ENCODE results near the gene GANAB.
"Not testable (repeated sequence)": the region's sequence is repeated elsewhere in the genome, so short reads cannot be mapped to it uniquely, and the experiment has no call there.

GANAB gene

DNA sequence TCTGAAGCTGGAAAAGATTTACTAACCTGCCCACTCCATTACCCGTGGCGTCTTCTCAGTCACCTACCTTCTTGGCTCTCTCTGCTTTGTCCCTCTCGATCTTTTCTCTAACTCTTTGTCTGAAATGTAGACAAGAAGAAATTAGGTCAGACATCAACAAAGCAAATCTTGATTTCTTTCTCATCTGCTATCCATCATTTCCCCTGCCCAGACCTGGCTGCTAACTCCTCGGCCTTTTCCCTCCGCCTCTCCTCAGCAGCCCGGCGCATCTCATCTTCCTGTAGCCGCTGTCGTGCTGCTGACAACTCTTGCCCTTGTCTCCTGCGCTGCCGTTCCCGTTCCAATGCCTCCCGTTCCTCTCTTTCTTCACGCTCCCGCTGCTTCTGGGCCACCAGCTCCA is 31.3 kb upstream of the GANAB start:
- H3K4me2 ChIP-seq (ENCODE audit: low read length): peak overlapping the region; percentile 85
- H3K4me1 ChIP-seq (ENCODE audit: control insufficient read depth, insufficient read depth, low read length): peaks cover 32% of the 10 kb centered on the region
- H3K9me3 ChIP-seq (replicated peaks; ENCODE audit: low read length): no peaks in the 10 kb centered on the region
- H3K9ac ChIP-seq (ENCODE audit: low read depth, low read length): peak overlapping the region; percentile 96
- H3K4me3 ChIP-seq (ENCODE audit: low read length): peak overlapping the region; percentile 91
- H3K27me3 ChIP-seq (ENCODE audit: control insufficient read depth, insufficient read depth, low read length): no peaks in the 10 kb centered on the region
- H3K36me3 ChIP-seq (ENCODE audit: insufficient read depth, low read length): peaks cover 21% of the 10 kb centered on the region

DNA sequence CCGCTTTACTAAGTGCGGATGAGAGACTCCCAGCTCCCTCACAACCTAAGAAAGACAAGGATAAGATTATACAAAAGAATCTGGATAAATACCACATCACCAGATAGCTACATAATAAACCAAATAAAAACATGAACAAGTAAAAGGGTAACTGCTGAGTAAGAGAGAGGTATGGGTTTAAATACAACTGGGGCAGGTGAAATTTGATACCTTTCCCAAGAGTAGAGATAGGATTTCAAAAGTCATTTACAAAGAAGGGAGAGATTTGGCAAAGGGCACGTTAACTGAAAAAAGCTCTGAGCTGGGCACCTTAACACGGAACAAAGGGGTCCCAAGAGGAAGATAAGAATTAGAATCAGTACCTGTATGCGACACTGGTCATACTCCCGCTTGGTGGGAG is 30.7 kb upstream of the GANAB start:
- Histone ChIP-seq H3K4me2 (ENCODE audit: low read length) (peak overlapping the region; percentile 85), H3K4me3 (ENCODE audit: low read length) (no peak overlapping the region), H3K9ac (ENCODE audit: low read depth, low read length) (no peak overlapping the region), H3K27me3 (ENCODE audit: control insufficient read depth, insufficient read depth, low read length) (no peaks in the 10 kb centered on the region), H3K36me3 (ENCODE audit: insufficient read depth, low read length) (peaks cover 21% of the 10 kb centered on the region), H3K9me3 (replicated peaks; ENCODE audit: low read length) (no peaks in the 10 kb centered on the region), H3K4me1 (ENCODE audit: control insufficient read depth, insufficient read depth, low read length) (peaks cover 37% of the 10 kb centered on the region)

DNA sequence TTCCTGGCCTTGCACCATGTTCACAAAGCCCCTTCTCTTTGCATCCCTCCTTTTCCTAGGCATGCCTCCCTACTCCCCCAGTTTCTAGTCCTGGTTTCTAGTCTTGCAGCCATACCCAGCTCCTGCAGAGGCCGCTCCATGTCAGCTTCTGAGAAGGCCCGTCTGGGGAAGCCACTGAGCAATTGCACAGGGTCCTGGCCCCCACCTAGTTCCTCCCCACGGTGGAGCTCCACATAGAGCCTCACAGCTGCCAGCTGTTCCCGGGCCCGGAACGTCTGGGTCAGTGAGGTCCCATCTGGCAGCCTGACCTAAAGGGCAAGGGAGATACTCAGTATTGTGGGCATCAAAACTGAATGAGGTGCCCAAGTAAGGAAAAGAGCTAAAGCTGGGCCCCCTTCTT is 30.3 kb upstream of the GANAB start:
- Histone ChIP-seq H3K9me3 (replicated peaks; ENCODE audit: low read length) (no peaks in the 10 kb centered on the region), H3K4me3 (ENCODE audit: low read length) (no peak overlapping the region), H3K27me3 (ENCODE audit: control insufficient read depth, insufficient read depth, low read length) (no peaks in the 10 kb centered on the region), H3K9ac (ENCODE audit: low read depth, low read length) (no peak overlapping the region), H3K4me1 (ENCODE audit: control insufficient read depth, insufficient read depth, low read length) (peaks cover 38% of the 10 kb centered on the region), H3K4me2 (ENCODE audit: low read length) (no peak overlapping the region), H3K36me3 (ENCODE audit: insufficient read depth, low read length) (peaks cover 21% of the 10 kb centered on the region)

DNA sequence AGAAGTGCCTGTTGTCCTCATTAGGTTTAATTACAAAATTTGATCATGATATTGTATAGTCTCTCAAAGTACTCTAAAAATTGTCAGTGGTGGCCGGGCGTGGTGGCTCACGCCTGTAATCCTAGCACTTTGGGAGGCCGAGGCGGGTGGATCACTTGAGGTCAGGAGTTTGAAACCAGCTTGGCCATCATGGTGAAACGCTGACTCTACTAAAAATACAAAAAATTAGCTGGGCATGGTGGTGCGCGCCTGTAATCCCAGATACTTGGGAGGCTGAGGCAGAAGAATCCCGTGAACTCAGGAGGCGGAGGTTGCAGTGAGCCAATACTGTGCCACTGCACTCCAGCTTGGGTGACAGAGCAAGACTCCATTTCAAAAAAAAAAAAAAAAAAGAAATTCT is 29.0 kb upstream of the GANAB start:
- not testable (repeated sequence) for H3K9ac ChIP-seq (ENCODE audit: low read depth, low read length); H3K4me3 ChIP-seq (ENCODE audit: low read length); H3K4me2 ChIP-seq (ENCODE audit: low read length); H3K27me3 ChIP-seq (ENCODE audit: control insufficient read depth, insufficient read depth, low read length); H3K9me3 ChIP-seq (replicated peaks; ENCODE audit: low read length)
- Histone ChIP-seq H3K36me3 (ENCODE audit: insufficient read depth, low read length) (peaks cover 21% of the 10 kb centered on the region), H3K4me1 (ENCODE audit: control insufficient read depth, insufficient read depth, low read length) (peaks cover 36% of the 10 kb centered on the region)

DNA sequence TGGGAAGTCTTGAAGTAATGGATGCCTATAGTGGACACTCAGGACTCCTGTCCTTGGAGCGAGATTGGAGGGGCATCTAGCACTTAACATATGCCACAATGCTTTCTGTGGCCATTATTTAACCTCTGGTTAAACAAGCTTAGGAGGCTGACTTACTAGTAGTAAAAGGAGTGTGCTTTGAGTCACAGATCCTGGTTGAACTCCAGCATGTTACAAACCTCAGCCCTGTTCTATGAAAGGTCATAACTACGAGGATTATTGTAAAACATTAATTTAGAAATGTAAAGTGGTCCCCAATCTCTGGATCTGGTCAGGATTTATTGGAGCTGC is 26.7 kb upstream of the GANAB start:
- Histone ChIP-seq H3K4me2 (ENCODE audit: low read length) (peak overlapping the region; percentile 97), H3K9ac (ENCODE audit: low read depth, low read length) (peak overlapping the region; percentile 8), H3K4me1 (ENCODE audit: control insufficient read depth, insufficient read depth, low read length) (peaks cover 32% of the 10 kb centered on the region), H3K36me3 (ENCODE audit: insufficient read depth, low read length) (peaks cover 21% of the 10 kb centered on the region), H3K4me3 (ENCODE audit: low read length) (peak overlapping the region; percentile 92), H3K27me3 (ENCODE audit: control insufficient read depth, insufficient read depth, low read length) (no peaks in the 10 kb centered on the region), H3K9me3 (replicated peaks; ENCODE audit: low read length) (no peaks in the 10 kb centered on the region)

DNA sequence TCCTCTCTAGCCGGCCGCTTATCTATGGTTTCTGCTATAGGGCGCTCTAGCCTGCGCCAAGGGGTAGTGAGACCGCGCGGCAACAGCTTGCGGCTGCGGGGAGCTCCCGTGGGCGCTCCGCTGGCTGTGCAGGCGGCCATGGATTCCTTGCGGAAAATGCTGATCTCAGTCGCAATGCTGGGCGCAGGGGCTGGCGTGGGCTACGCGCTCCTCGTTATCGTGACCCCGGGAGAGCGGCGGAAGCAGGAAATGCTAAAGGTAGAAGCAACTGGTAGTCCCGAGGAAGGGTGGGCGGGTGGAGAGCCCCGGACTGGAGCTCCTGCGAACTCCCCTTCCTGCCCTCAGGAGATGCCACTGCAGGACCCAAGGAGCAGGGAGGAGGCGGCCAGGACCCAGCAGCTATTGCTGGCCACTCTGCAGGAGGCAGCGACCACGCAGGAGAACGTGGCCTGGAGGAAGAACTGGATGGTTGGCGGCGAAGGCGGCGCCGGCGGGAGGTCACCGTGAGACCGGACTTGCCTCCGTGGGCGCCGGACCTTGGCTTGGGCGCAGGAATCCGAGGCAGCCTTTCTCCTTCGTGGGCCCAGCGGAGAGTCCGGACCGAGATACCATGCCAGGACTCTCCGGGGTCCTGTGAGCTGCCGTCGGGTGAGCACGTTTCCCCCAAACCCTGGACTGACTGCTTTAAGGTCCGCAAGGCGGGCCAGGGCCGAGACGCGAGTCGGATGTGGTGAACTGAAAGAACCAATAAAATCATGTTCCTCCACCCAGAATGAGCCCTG is 25.4 kb upstream of the GANAB start, which contains the start of the genes LBHD1 and UQCC3:
Gene LBHD1 (minus strand): TSS at position 660 of the 782 bp plus-strand sequence. CDS start 2,236 bp downstream, outside the sequence.
Gene UQCC3 (plus strand): TSS at position 66 of the 782 bp plus-strand sequence. CDS start 73 bp downstream, at position 139.
- Histone ChIP-seq H3K27me3 (ENCODE audit: control insufficient read depth, insufficient read depth, low read length) (no peaks in the 10 kb centered on the region), H3K4me1 (ENCODE audit: control insufficient read depth, insufficient read depth, low read length) (peaks cover 30% of the 10 kb centered on the region), H3K9ac (ENCODE audit: low read depth, low read length) (peak within 1 kb of the TSS; percentile 92), H3K4me3 (ENCODE audit: low read length) (peak within 1 kb of the TSS; percentile 92), H3K9me3 (replicated peaks; ENCODE audit: low read length) (no peaks in the 10 kb centered on the region), H3K36me3 (ENCODE audit: insufficient read depth, low read length) (peaks cover 27% of the 10 kb centered on the region), H3K4me2 (ENCODE audit: low read length) (peak within 1 kb of the TSS; percentile 97)

DNA sequence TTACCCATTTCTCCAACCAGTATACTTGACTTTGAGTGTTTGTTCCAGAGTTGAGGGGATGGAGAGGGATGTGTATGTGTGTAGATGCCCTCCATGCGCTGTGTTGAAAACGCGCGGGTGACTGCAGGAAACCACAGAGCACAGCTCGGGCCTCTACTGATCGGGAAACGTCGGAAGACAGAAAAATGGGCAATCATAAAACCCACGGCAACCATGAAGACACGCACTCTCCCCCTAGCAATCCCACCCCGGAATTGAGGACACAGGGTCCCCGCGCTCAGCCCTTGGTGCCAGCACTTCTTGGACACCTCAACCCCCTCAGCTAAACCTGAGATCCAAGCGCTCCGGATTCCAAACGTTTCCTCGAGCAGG is 24.8 kb upstream of the GANAB start:
- H3K4me2 ChIP-seq (ENCODE audit: low read length): peak overlapping the region; percentile 97
- no peaks in the 10 kb centered on the region for H3K9me3 ChIP-seq (replicated peaks; ENCODE audit: low read length)
- peaks cover 28% of the 10 kb centered on the region for H3K36me3 ChIP-seq (ENCODE audit: insufficient read depth, low read length)
- no peaks in the 10 kb centered on the region for H3K27me3 ChIP-seq (ENCODE audit: control insufficient read depth, insufficient read depth, low read length)
- peak overlapping the region; percentile 92 for H3K9ac ChIP-seq (ENCODE audit: low read depth, low read length)
- peak overlapping the region; percentile 92 for H3K4me3 ChIP-seq (ENCODE audit: low read length)
- H3K4me1 ChIP-seq (ENCODE audit: control insufficient read depth, insufficient read depth, low read length): peaks cover 36% of the 10 kb centered on the region

DNA sequence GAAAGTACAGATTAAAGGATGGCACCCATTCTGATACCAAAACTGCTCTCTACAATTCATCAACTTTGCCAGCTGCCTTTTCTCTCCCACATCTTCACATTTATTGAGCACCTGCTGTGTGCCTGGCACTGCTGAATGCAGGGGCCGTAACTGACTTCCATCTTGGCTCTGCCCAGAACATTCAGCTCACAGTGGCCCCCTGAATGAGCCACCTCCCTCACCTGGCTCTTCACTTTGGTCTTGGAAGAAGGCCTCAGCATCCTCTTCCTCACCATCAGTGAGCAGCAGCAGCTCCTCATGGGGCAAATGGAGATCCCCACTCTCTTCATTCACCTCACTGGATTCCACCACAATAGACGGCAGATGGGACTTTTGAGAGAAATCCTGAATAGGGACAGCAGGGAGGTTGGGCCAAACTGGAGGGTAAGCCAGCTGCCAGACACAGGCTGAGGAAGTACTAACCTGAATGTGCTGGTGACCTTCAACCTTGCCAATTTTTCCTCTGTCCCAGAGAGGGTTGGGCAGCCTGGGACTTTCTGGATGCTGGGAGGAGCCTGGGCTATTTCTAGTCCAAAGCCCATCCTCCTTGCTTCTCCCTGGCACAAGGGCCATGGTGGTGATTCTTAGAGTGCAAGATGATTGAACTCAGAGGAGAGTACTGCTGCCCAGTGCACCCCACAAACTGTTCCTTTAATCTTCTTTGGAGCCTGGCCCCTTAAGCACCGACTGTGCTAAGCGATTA is 23.2 kb upstream of the GANAB start:
- Histone ChIP-seq H3K9me3 (replicated peaks; ENCODE audit: low read length) (no peaks in the 10 kb centered on the region), H3K27me3 (ENCODE audit: control insufficient read depth, insufficient read depth, low read length) (no peaks in the 10 kb centered on the region), H3K4me2 (ENCODE audit: low read length) (peak overlapping the region; percentile 6), H3K4me3 (ENCODE audit: low read length) (no peak overlapping the region), H3K9ac (ENCODE audit: low read depth, low read length) (no peak overlapping the region), H3K4me1 (ENCODE audit: control insufficient read depth, insufficient read depth, low read length) (peaks cover 38% of the 10 kb centered on the region), H3K36me3 (ENCODE audit: insufficient read depth, low read length) (peaks cover 27% of the 10 kb centered on the region)

DNA sequence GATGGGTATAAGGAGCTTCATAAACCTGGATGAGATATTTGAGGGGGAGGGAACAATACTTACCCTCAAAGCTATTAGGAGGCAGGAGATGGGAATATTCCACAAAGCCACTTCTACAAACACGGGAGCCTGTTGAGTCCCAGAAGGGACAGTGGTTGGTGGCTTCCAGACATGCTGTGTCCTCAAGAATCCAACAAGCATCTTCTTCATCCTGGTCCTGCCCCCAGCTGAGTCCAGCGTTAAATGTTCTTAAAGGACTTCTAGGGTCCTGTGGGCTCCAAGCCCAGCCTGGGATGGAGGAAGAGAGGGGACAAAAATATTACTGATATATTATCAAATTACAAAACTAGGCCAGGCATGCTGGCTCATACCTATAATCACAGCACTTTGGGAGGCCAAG is 21.0 kb upstream of the GANAB start:
- no peaks in the 10 kb centered on the region for H3K27me3 ChIP-seq (ENCODE audit: control insufficient read depth, insufficient read depth, low read length)
- H3K4me3 ChIP-seq (ENCODE audit: low read length): no peak overlapping the region
- peaks cover 28% of the 10 kb centered on the region for H3K4me1 ChIP-seq (ENCODE audit: control insufficient read depth, insufficient read depth, low read length)
- peak overlapping the region; percentile 95 for H3K9ac ChIP-seq (ENCODE audit: low read depth, low read length)
- H3K4me2 ChIP-seq (ENCODE audit: low read length): peak overlapping the region; percentile 97
- H3K9me3 ChIP-seq (replicated peaks; ENCODE audit: low read length): no peaks in the 10 kb centered on the region
- peaks cover 29% of the 10 kb centered on the region for H3K36me3 ChIP-seq (ENCODE audit: insufficient read depth, low read length)

DNA sequence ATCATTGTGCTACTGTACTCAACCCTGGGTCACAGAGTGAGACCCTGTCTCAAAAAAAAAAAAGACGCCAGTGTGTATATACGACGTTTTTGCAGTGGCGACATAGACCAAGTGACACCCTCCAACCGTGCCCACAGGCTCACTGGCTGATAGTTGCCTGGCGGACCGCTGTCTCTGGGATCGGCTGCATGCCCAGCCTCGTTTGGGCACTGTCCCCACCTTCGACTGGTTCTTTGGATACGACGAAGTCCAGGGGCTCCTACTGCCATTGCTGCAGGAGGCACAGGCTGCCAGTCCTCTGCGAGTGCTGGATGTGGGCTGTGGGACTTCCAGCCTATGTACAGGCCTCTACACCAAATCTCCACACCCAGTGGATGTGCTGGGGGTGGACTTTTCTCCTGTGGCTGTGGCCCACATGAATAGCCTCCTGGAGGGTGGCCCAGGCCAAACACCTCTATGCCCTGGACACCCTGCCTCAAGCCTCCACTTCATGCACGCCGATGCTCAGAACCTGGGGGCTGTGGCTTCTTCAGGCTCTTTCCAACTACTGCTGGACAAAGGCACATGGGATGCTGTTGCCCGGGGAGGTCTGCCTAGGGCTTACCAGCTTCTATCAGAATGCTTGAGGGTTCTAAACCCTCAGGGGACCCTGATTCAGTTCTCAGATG is 20.0 kb upstream of the GANAB start:
- H3K9ac ChIP-seq (ENCODE audit: low read depth, low read length): peak overlapping the region; percentile 95
- no peaks in the 10 kb centered on the region for H3K27me3 ChIP-seq (ENCODE audit: control insufficient read depth, insufficient read depth, low read length)
- peak overlapping the region; percentile 81 for H3K4me3 ChIP-seq (ENCODE audit: low read length)
- H3K4me2 ChIP-seq (ENCODE audit: low read length): peak overlapping the region; percentile 97
- no peaks in the 10 kb centered on the region for H3K9me3 ChIP-seq (replicated peaks; ENCODE audit: low read length)
- peaks cover 25% of the 10 kb centered on the region for H3K4me1 ChIP-seq (ENCODE audit: control insufficient read depth, insufficient read depth, low read length)
- peaks cover 30% of the 10 kb centered on the region for H3K36me3 ChIP-seq (ENCODE audit: insufficient read depth, low read length)

DNA sequence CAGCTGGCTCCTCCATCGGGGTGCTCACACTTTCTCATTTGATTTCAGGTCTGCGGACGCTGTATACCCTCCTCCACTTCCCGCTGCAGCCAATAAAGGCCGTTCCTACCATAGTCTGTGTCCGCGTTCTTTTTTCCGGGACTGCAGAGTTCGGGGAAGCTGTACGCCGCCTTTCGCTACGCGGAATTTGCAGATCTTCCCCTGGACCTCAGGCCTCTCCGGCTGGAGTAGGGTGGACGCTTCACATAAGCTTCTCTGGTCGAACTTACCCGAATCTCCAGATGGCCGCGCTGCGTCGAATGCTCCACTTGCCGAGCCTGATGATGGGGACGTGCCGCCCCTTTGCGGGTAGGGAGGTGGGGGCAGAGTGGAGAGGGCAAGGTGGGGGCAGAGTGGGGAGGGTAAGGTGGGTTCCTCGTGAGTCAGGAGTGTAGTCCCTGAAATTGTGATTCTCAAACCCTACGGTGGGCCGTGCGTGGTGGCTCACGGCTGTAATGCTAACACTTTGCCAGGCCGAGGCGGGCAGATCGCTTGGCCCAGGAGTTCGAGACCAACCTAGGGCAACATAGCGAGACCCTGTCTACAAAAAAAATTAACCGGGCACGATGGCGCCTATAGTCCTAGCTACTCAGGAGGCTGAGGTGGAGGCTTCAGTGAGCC is 19.3 kb upstream of the GANAB start:
- Histone ChIP-seq H3K9me3 (replicated peaks; ENCODE audit: low read length) (no peaks in the 10 kb centered on the region), H3K4me1 (ENCODE audit: control insufficient read depth, insufficient read depth, low read length) (peaks cover 22% of the 10 kb centered on the region), H3K4me3 (ENCODE audit: low read length) (peak overlapping the region; percentile 81), H3K27me3 (ENCODE audit: control insufficient read depth, insufficient read depth, low read length) (no peaks in the 10 kb centered on the region), H3K4me2 (ENCODE audit: low read length) (peak overlapping the region; percentile 97), H3K36me3 (ENCODE audit: insufficient read depth, low read length) (peaks cover 30% of the 10 kb centered on the region), H3K9ac (ENCODE audit: low read depth, low read length) (peak overlapping the region; percentile 95)

Data from skeletal muscle satellite cell (primary cell).